GM12878 (cell line): ENCODE results near the gene TMEM126A. TPM values are rescaled to one million over a fixed set of nuclear protein-coding genes. Genes with fewer than 3 reads are reported as not detected.

ENCODE experiments used
- ATAC-seq: fragments of 200-7000 bp; cut with Tn5 transposase; 3 replicates; pipeline ENCODE4 v1.9.1; 2020; ENCODE audit warnings: mild to moderate bottlenecking, moderate library complexity
- BruUV-seq: library from RNA; stranded (reverse); fragments of 400-500 nt; replicated peaks from 2 replicates; lab custom pipeline; 2021; lab: Mats Ljungman, UMichigan
- CTCF ChIA-PET: fragments of 300-600 bp; sonication (Branson Sonifier 250); formaldehyde crosslinking; extraction: SDS; loops from one replicate; lab custom pipeline; 2021; ENCODE audit warnings: inconsistent platforms; lab: Yijun Ruan, JAX
- POLR2A ChIA-PET: fragments of 350-600 bp; formaldehyde crosslinking; extraction: SDS; loops from one replicate; lab custom pipeline; 2021; ENCODE audit warnings: inconsistent platforms; lab: Charles Lee
- RAD21 ChIA-PET: fragments of 300-600 bp; sonication (Branson Sonifier 250); formaldehyde crosslinking; loops from one replicate; lab custom pipeline; 2023; ENCODE audit warnings: antibody characterized with exemption; ENCODE audit not compliant: unreplicated experiment; lab: Charles Lee
- SMC1A ChIA-PET: fragments of 300-600 bp; sonication (Branson Sonifier 250); formaldehyde crosslinking; loops from one replicate; lab custom pipeline; 2023; ENCODE audit not compliant: unreplicated experiment, uncharacterized antibody; lab: Charles Lee
- DNase-seq: peaks from one replicate; pipeline ENCODE4 v3.0.0-alpha.2; 2011; ENCODE audit warnings: low read depth, low spot score
- FAIRE-seq: peaks from 3 replicates; lab custom pipeline; 2011; peaks lifted over from hg19 to GRCh38; lab: Jason Lieb, UNC
- H2AFZ ChIP-seq: 2 replicates; pipeline ENCODE4 v1.6.0; 2011; ENCODE audit warnings: low read depth, low read length, control low read depth; ENCODE audit not compliant: control insufficient read depth
- H3K27ac ChIP-seq: 2 replicates; pipeline ENCODE4 v1.5.1; 2011; ENCODE audit warnings: control low read depth; ENCODE audit not compliant: control insufficient read depth, insufficient read depth
- H3K27me3 ChIP-seq, 2 experiments: replicated peaks in 1 of 2; 2 replicates each; pipeline versions ENCODE4 v1.6.0 to v1.6.1; 2011; ENCODE audit warnings: low read length in 1 of 2; ENCODE audit not compliant: control insufficient read depth in 2 of 2, insufficient read depth in 2 of 2
- H3K36me3 ChIP-seq, 2 experiments: 2 replicates each; pipeline ENCODE4 v1.5.1; 2011; ENCODE audit warnings: low read length in 1 of 2; ENCODE audit not compliant: control insufficient read depth in 2 of 2, insufficient read depth in 2 of 2
- H3K4me1 ChIP-seq: 2 replicates; pipeline ENCODE4 v1.6.1; 2011; ENCODE audit warnings: mild to moderate bottlenecking, low read length, moderate library complexity, mixed read lengths; ENCODE audit not compliant: control insufficient read depth, insufficient read depth
- H3K4me2 ChIP-seq: 2 replicates; pipeline ENCODE4 v1.6.0; 2011; ENCODE audit warnings: control low read depth; ENCODE audit not compliant: control insufficient read depth, insufficient read depth
- H3K4me3 ChIP-seq: fragments of 200-600 bp; sonication (generic); 2 replicates; pipeline ENCODE4 v1.5.1; 2016
- H3K79me2 ChIP-seq: 2 replicates; pipeline ENCODE4 v1.6.0; 2011; ENCODE audit warnings: low read length; ENCODE audit not compliant: control insufficient read depth, insufficient read depth
- H3K9ac ChIP-seq: 2 replicates; pipeline ENCODE4 v1.8.0; 2011; ENCODE audit warnings: low read length, control low read depth, mixed read lengths; ENCODE audit not compliant: control insufficient read depth, insufficient read depth
- H3K9me3 ChIP-seq: replicated peaks from 3 replicates; pipeline ENCODE4 v1.5.1; 2011; ENCODE audit warnings: mild to moderate bottlenecking, low read length; ENCODE audit not compliant: control insufficient read depth, insufficient read depth
- H4K20me1 ChIP-seq: 2 replicates; pipeline ENCODE4 v1.6.0; 2011; ENCODE audit not compliant: control insufficient read depth, insufficient read depth
- BCL11A ChIP-seq: IDR thresholded peaks from 2 replicates; pipeline ENCODE4 v1.6.1; 2011; ENCODE audit warnings: low read depth, low read length
- MTA2 ChIP-seq: fragments of 450-650 bp; IDR thresholded peaks from 2 replicates; pipeline ENCODE4 v1.6.1; 2016; ENCODE audit warnings: low read depth, mild to moderate bottlenecking, moderate library complexity
- TCF7 ChIP-seq: IDR thresholded peaks from 2 replicates; pipeline ENCODE4 v1.6.1; 2014; ENCODE audit warnings: antibody characterized with exemption, borderline replicate concordance
- in situ Hi-C: fragments of 300-500 bp; cut with MboI; formaldehyde crosslinking; loops from 9 replicates; pipeline ENCODE4 v1.14.3; 2018; ENCODE audit warnings: mixed read lengths
- intact Hi-C: fragments of 100-400 bp; cut with micrococcal nuclease; formaldehyde crosslinking; loops from one replicate; pipeline ENCODE4 v1.14.2; 2022; ENCODE audit not compliant: unreplicated experiment
- polyA plus RNA-seq, 11 experiments: library from polyadenylated mRNA; depleted of rRNA in 4 of 11; unstranded in 6 of 11; stranded (reverse) in 5 of 11; fragments of >200 nt; fragmentation: Nextera tagmentation in 4 of 11; fragmentation: Illumina TruSeq in 1 of 11; extraction: Ambion mirVana in 4 of 11; extraction: Trizol in 1 of 11; gene quantifications; 1 replicate in 1 of 11; 2 replicates in 10 of 11; pipeline versions ENCODE4 v1.2.1 to v1.2.3, GENCODE V29; 2011 to 2016; ENCODE audit warnings: inconsistent platforms in 2 of 11, missing spikeins in 2 of 11, low read depth in 1 of 11
- total RNA-seq, 4 experiments: library from RNA; depleted of rRNA in 3 of 4; stranded (reverse); fragments of >200 nt in 3 of 4; fragmentation: Illumina TruSeq in 1 of 4; extraction: Trizol in 1 of 4; gene quantifications; 2 replicates each; pipeline versions ENCODE4 v1.2.1 to v1.2.3, GENCODE V29; 2013 to 2021

Gene TMEM126A
- total and polyA plus RNA-seq, 10 of the 15 experiments (the other 5 are each of a cell fraction or from before 2014, with no cell fraction given) = 38.6 to 208 (median 71.7) TPM

- FAIRE-seq = no peak
- Histone ChIP-seq H2AFZ (no peak overlapping the region), H3K9me3 (no peaks in the 10 kb centered on the region; the same call in 2 of the 3 replicates), H3K27me3 (no peaks in the 10 kb centered on the region; a peak in 1 of 4 replicates), H3K9ac (no peak overlapping the region), H3K36me3 (no peaks in the 10 kb centered on the region), H3K4me1 (no peaks in the 10 kb centered on the region), H3K79me2 (no peaks in the 10 kb centered on the region), H3K27ac (no peak overlapping the region), H4K20me1 (no peaks in the 10 kb centered on the region), H3K4me2 (no peak overlapping the region), H3K4me3 (no peak overlapping the region)
- in situ Hi-C loops (no loop called here), intact Hi-C loops (no loop called here)
- ChIA-PET POLR2A (no interaction called here), CTCF (no interaction called here), SMC1A (no interaction called here), RAD21 (no interaction called here)
- ATAC-seq = no peak
- TF ChIP-seq BCL11A = no peak
- no peak for TF ChIP-seq TCF7
- TF ChIP-seq MTA2 = no peak
- no peak for DNase-seq
- no TSS peak for BruUV-seq
These were observed 58.0 kb downstream of the TMEM126A start for GRCh38 chr11:85705800-85706199.

Other genes starting within 250 kb of the TMEM126A start
- gene DLG2, start 20.6 kb upstream of the TMEM126A start, total RNA-seq (2014; rRNA removed) = 0.51 and 0.54 TPM in 2 replicates
- gene DLG2, start 20.6 kb upstream of the TMEM126A start, total RNA-seq (2014; rRNA removed; fragmentation: Illumina TruSeq; extraction: Trizol) = 0.88 and 0.98 TPM in 2 replicates
- gene DLG2, start 20.6 kb upstream of the TMEM126A start, total RNA-seq (2021) = 0.38 and 1.0 TPM in 2 replicates
- 0.98 and 1.6 TPM in 2 replicates for gene DLG2, start 20.6 kb upstream of the TMEM126A start, polyA plus RNA-seq (2011; rRNA removed)
- 0.37 and 0.49 TPM in 2 replicates for gene DLG2, start 20.6 kb upstream of the TMEM126A start, polyA plus RNA-seq (2014; fragmentation: Illumina TruSeq; extraction: Trizol)
- gene DLG2, start 20.6 kb upstream of the TMEM126A start, polyA plus RNA-seq (2014; fragmentation: Nextera tagmentation; extraction: Ambion mirVana) = under 1 TPM; 0.09 to 0.29 TPM
- gene DLG2, start 20.6 kb upstream of the TMEM126A start, polyA plus RNA-seq (2014; rRNA removed) = 0.23 and 0.33 TPM in 2 replicates
- gene DLG2, start 20.6 kb upstream of the TMEM126A start, polyA plus RNA-seq (2016; fragmentation: Nextera tagmentation; extraction: Ambion mirVana) = under 1 TPM; 0.09 to 0.21 TPM
- 48.3 and 55.0 TPM in 2 replicates for gene TMEM126B, start 19.4 kb upstream of the TMEM126A start, total RNA-seq (2014; rRNA removed)
- 56.1 and 61.1 TPM in 2 replicates for gene TMEM126B, start 19.4 kb upstream of the TMEM126A start, total RNA-seq (2014; rRNA removed; fragmentation: Illumina TruSeq; extraction: Trizol)
- 36.5 and 36.9 TPM in 2 replicates for gene TMEM126B, start 19.4 kb upstream of the TMEM126A start, total RNA-seq (2021)
- 80.1 and 124 TPM in 2 replicates for gene TMEM126B, start 19.4 kb upstream of the TMEM126A start, polyA plus RNA-seq (2011; rRNA removed)
- gene TMEM126B, start 19.4 kb upstream of the TMEM126A start, polyA plus RNA-seq (2014; fragmentation: Illumina TruSeq; extraction: Trizol) = 66.6 and 109 TPM in 2 replicates
- 100 to 1,000 TPM in 1 of 2 experiments, 10 to 100 TPM in 1; 83.8 to 117 TPM for gene TMEM126B, start 19.4 kb upstream of the TMEM126A start, polyA plus RNA-seq (2014; fragmentation: Nextera tagmentation; extraction: Ambion mirVana)
- gene TMEM126B, start 19.4 kb upstream of the TMEM126A start, polyA plus RNA-seq (2014; rRNA removed) = 47.0 and 65.5 TPM in 2 replicates
- gene TMEM126B, start 19.4 kb upstream of the TMEM126A start, polyA plus RNA-seq (2016; fragmentation: Nextera tagmentation; extraction: Ambion mirVana) = 10 to 100 TPM; 74.0 to 77.1 TPM
- gene CREBZF, start 17.2 kb downstream of the TMEM126A start, total RNA-seq (2014; rRNA removed) = 46.5 and 49.2 TPM in 2 replicates
- gene CREBZF, start 17.2 kb downstream of the TMEM126A start, total RNA-seq (2014; rRNA removed; fragmentation: Illumina TruSeq; extraction: Trizol) = 33.0 TPM in 2 replicates
- gene CREBZF, start 17.2 kb downstream of the TMEM126A start, total RNA-seq (2021) = 39.0 and 40.8 TPM in 2 replicates
- 46.9 and 69.7 TPM in 2 replicates for gene CREBZF, start 17.2 kb downstream of the TMEM126A start, polyA plus RNA-seq (2011; rRNA removed)
- gene CREBZF, start 17.2 kb downstream of the TMEM126A start, polyA plus RNA-seq (2014; fragmentation: Illumina TruSeq; extraction: Trizol) = 35.1 and 38.3 TPM in 2 replicates
- 10 to 100 TPM; 11.1 TPM for gene CREBZF, start 17.2 kb downstream of the TMEM126A start, polyA plus RNA-seq (2014; fragmentation: Nextera tagmentation; extraction: Ambion mirVana)
- 45.9 and 51.2 TPM in 2 replicates for gene CREBZF, start 17.2 kb downstream of the TMEM126A start, polyA plus RNA-seq (2014; rRNA removed)
- 10 to 100 TPM; 25.9 to 27.6 TPM for gene CREBZF, start 17.2 kb downstream of the TMEM126A start, polyA plus RNA-seq (2016; fragmentation: Nextera tagmentation; extraction: Ambion mirVana)
- not detected in 2 replicates for gene CCDC89, start 38.2 kb downstream of the TMEM126A start, total RNA-seq (2014; rRNA removed)
- not detected in 2 replicates for gene CCDC89, start 38.2 kb downstream of the TMEM126A start, total RNA-seq (2014; rRNA removed; fragmentation: Illumina TruSeq; extraction: Trizol)
- not detected in 2 replicates for gene CCDC89, start 38.2 kb downstream of the TMEM126A start, total RNA-seq (2021)
- 0.07 TPM in 1 of 2 replicates, not detected in the other for gene CCDC89, start 38.2 kb downstream of the TMEM126A start, polyA plus RNA-seq (2011; rRNA removed)
- gene CCDC89, start 38.2 kb downstream of the TMEM126A start, polyA plus RNA-seq (2014; fragmentation: Illumina TruSeq; extraction: Trizol) = not detected in 2 replicates
- under 1 TPM in 1 of 2 experiments, not detected in 1; 0.11 TPM for gene CCDC89, start 38.2 kb downstream of the TMEM126A start, polyA plus RNA-seq (2014; fragmentation: Nextera tagmentation; extraction: Ambion mirVana)
- gene CCDC89, start 38.2 kb downstream of the TMEM126A start, polyA plus RNA-seq (2014; rRNA removed) = not detected in 2 replicates
- gene CCDC89, start 38.2 kb downstream of the TMEM126A start, polyA plus RNA-seq (2016; fragmentation: Nextera tagmentation; extraction: Ambion mirVana) = under 1 TPM in 1 of 2 experiments, not detected in 1; 0.15 TPM
- 0.11 and 0.56 TPM in 2 replicates for gene SYTL2, start 163.2 kb downstream of the TMEM126A start, total RNA-seq (2014; rRNA removed)
- 0.18 and 0.45 TPM in 2 replicates for gene SYTL2, start 163.2 kb downstream of the TMEM126A start, total RNA-seq (2014; rRNA removed; fragmentation: Illumina TruSeq; extraction: Trizol)
- gene SYTL2, start 163.2 kb downstream of the TMEM126A start, total RNA-seq (2021) = 0.31 and 0.40 TPM in 2 replicates
- 1.4 and 3.0 TPM in 2 replicates for gene SYTL2, start 163.2 kb downstream of the TMEM126A start, polyA plus RNA-seq (2011; rRNA removed)
- gene SYTL2, start 163.2 kb downstream of the TMEM126A start, polyA plus RNA-seq (2014; fragmentation: Illumina TruSeq; extraction: Trizol) = 0.13 and 0.78 TPM in 2 replicates
- gene SYTL2, start 163.2 kb downstream of the TMEM126A start, polyA plus RNA-seq (2014; fragmentation: Nextera tagmentation; extraction: Ambion mirVana) = under 1 TPM in 1 of 2 experiments, not detected in 1; 0.02 TPM
- gene SYTL2, start 163.2 kb downstream of the TMEM126A start, polyA plus RNA-seq (2014; rRNA removed) = 0.23 and 0.32 TPM in 2 replicates
- under 1 TPM in 1 of 2 experiments, not detected in 1; 0.28 TPM for gene SYTL2, start 163.2 kb downstream of the TMEM126A start, polyA plus RNA-seq (2016; fragmentation: Nextera tagmentation; extraction: Ambion mirVana)
- not detected in 2 replicates for gene CCDC83, start 207.4 kb downstream of the TMEM126A start, total RNA-seq (2014; rRNA removed)
- gene CCDC83, start 207.4 kb downstream of the TMEM126A start, total RNA-seq (2014; rRNA removed; fragmentation: Illumina TruSeq; extraction: Trizol) = not detected in 2 replicates
- not detected in 2 replicates for gene CCDC83, start 207.4 kb downstream of the TMEM126A start, total RNA-seq (2021)
- gene CCDC83, start 207.4 kb downstream of the TMEM126A start, polyA plus RNA-seq (2011; rRNA removed) = not detected in 2 replicates
- not detected in 2 replicates for gene CCDC83, start 207.4 kb downstream of the TMEM126A start, polyA plus RNA-seq (2014; fragmentation: Illumina TruSeq; extraction: Trizol)
- gene CCDC83, start 207.4 kb downstream of the TMEM126A start, polyA plus RNA-seq (2014; fragmentation: Nextera tagmentation; extraction: Ambion mirVana) = not detected
- gene CCDC83, start 207.4 kb downstream of the TMEM126A start, polyA plus RNA-seq (2014; rRNA removed) = not detected in 2 replicates
- not detected for gene CCDC83, start 207.4 kb downstream of the TMEM126A start, polyA plus RNA-seq (2016; fragmentation: Nextera tagmentation; extraction: Ambion mirVana)